ENCODE results near the gene FAM53B.

Gene FAM53B

DNA sequence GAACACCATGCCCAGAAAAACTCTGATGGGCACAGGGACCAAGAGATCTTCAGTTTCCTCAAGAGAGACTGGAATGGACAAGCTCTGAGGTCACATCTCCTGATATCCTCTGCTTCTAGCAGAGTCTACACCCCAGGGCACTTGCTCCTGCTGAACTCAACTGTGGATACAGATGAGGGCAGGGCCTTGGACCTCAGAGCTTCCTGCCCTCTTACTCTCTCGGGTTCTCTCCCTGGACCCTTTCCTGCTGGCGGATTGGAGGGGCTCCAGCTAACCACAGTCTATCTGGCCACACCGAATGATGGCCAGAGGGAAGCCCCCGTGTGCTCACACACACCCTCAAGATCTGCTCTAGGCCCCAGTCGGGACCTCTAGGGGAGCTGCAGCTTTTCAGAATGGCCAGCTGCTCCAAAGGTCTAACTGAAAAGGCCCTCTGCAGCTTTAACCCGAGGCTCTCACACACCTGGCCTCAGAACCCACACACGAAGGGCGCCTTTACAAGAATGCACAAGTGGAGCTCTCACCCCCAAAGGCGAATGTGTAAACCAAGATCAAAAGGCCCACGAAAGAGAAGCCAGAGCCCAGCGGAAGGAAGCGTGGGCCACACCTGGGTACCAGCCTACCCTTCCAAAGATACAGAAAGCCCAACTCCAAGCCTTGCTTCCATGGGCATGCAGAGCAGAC is 65.5 kb downstream of the FAM53B start:
- no peak for DNase-seq (ENCODE audit: low spot score)

DNA sequence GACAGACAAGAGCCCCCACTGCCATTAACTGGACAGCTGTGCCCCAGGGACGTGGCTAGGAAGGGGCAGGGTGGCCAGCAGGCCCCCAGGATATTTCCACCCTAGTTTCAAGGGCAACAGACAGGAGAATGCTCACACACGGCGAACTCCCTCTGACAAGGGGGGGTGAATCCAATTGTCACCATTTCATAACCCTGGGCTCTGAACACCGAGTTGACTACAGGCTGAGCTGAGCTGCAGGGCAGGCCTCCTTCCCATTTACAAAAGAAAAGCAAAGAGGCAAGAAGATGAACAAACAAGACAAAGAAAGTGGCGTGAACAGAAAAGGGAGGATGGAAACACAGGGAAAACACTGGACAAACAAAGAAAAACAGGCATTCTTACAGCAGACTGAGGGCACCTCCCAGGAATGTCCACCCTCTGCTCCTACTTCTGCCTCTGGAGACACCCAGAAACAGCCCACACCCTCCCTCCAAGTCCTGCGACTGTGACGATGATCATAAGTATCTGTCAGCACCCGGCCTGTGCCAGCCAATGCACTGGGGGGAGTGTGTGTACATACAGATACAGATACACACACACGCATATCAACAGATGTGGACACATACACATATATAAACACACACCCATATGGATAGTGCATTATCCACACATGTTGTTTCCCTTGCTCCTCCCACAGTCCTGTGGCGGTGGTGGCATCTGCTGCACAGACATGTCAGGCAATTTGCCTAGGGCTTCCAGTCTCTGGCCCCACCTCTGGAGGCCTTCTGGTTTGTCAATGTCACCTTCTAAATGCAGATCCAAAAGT is 66.2 kb downstream of the FAM53B start:
- DNase-seq (ENCODE audit: low spot score), result no peak

DNA sequence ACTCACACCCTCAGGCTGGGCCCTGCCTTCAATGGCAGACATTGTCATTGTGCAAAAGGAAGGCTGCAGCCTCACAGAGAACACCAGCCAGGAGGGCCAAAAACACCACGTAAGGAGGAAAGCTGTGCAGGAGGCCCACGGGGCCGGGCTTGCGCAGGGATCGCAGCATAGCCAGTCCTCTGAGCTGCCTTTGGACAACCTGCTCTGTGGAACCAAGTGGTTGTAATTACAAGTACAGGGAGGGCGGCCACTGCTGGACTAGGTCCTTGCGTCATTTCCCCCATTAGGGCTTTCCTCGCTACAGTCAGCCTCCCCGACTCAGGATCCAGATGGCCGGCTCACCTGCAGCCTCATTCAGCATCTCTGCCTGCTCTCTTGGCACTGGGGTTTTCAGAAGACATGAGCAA is 66.9 kb downstream of the FAM53B start:
- DNase-seq (ENCODE audit: low spot score), result no peak

DNA sequence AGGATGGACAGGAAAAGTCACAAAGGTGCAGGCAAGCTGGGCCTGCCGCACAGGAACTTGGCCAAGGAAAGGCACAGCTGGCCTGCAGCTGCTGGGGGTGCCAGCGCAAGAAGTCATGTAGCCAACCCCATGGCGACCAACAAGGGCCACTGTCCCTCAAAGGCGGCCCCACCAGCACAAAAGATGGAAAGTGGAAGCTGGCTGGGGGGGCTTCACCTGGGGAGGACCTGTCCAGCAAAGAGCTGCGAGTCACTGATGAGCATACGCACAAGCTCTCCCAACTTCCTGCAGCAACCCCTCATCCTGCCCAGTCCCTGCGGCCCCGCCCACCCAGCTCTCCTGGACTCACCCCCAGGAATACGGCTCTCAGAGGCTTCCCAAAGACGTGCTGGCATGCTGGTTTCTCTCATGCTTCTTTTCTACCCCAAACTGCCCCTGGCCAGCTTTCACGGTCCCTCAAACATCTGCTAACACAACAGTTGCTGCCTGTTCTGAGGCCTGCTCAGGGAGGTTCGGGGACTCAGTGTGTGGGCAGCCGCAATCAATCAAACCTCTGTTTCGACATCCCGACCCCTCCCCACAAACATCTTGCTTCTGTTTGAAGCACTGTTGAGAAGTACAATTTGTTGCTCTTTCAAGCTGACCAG is 67.6 kb downstream of the FAM53B start:
- DNase-seq (ENCODE audit: low spot score), result no peak

DNA sequence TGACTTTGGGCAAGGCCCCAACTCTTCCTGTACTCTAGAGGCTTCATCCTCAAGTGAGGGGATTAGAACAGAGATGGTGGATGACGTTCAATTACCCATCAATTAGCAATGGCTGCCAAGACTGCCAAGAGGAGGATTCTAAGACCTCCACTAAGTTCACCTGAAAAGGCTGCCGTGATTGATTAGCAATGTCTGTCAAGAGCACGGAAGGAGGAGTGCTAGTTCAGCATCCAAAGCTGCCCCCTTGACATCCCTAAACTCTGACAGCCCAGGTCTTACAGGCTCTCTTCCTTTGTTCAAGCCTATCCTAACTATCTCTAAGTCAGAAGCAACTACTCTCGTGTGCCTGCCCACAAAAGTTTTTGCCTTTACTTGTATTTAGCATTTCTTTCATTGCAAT is 68.4 kb downstream of the FAM53B start:
- DNase-seq (ENCODE audit: low spot score), result no peak

DNA sequence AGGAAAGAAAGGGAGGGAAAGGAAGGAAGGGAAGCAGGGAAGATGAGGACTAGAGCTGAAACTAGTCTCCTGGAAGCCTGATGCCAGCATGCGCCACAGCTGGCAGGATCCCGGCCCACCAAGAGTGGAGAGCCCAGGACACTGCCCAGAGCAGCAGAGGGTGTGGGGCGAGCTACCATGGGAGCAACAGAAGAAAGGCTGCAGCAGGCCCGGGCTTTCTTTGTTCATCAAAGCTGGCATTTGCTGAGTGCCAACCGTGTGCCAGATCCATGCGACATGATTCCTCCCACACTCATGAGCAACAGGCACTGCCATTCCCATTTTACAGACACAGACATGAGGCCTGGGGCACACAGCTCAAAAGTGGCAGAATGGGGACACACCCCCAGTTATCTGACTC is 68.9 kb downstream of the FAM53B start:
- DNase-seq (ENCODE audit: low spot score), result no peak

DNA sequence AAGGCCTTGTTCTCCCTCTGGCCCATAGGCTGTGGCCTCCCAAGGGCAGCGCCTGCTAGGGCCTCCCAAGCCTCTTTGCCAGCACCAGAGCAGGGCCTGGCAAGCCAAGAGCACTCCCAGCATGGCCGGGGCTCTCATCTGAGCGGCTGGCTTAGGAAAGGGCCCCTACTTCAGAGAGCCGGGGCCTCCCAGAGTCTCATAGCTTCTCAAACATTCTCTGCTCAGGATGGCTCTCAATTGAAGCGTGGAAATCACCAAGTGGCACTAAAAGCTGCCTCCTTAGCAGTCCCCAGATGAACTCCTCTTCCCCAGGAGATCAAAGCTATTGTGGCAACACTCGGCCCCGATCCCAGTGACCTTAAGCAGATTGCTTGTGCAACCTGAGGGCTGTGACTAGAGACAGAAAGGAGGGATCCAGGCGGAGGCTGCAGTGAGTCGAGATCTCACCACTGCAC is 69.4 kb downstream of the FAM53B start:
- DNase-seq (ENCODE audit: low spot score), result no peak

DNA sequence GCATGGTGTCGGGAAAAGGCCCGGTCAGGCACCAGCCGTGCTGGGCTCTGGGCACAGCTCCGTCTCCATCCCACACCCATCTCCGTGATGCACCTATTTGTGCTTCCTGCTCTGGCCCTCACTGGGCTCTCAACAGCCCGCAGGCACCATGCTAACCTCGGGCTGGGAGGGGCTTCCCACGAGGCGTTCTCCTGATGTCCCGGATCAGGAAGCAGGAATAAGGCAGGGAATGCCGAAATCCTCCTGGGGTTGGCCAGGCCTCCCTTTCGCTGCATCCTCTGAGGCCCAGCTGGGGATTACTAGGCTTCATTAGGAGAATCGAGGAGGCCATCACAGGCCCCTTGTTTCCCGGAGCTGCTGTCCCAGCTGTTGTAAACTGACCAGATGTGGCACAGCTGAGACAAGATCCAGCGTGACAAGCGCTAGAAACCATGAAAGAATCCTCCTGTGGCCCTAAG is 72.0 kb downstream of the FAM53B start:
- DNase-seq (ENCODE audit: low spot score), result peak; percentile 80

DNA sequence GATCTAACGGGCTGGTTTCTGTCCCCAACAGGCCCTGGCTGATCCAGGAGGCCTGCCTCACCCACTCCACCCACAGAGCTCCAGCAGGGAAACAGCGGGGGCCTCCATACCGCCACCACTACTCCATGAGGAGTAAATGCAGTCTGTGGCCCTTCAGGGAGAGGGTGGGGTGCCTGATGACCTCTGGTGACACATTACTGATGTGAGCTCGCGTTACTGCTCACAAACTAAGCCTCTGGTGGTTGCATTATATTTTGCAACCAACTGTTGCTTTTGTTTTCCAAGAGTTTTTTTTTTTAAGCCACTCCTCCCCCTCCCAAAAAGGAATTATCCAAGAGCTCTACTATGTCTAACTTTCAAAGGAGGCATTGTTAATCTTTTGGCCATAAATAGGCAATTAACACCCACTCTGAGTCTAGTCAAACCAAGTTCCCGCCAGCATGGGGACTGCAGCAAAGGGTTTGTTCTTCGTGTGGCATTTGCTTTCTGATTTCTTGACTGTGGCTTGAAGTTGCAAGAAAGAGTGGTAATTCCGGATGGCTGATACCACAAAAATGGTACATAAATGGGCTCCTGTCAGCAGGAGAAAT is 72.6 kb downstream of the FAM53B start:
- DNase-seq (ENCODE audit: low spot score), result peak; percentile 99

DNA sequence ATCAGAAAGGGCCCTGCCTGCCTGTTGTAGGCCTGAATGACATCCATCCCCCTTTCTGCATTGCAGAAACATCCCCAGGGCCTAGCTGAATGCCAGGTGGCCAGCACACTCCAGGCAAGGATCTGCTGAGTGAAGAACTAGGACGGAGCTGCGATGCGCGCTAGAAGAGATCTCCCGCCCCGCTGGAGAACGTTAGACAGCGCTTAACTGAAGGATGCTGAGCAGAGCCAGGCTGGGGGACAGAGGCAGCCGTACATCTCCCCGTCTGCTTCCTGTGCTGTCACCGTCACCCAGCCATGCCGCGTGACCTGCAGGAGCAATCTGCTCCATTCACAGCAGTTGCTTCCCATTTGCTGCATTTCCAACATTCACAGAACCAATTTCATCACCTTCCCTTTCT is 73.3 kb downstream of the FAM53B start:
- DNase-seq (ENCODE audit: low spot score), result no peak

DNA sequence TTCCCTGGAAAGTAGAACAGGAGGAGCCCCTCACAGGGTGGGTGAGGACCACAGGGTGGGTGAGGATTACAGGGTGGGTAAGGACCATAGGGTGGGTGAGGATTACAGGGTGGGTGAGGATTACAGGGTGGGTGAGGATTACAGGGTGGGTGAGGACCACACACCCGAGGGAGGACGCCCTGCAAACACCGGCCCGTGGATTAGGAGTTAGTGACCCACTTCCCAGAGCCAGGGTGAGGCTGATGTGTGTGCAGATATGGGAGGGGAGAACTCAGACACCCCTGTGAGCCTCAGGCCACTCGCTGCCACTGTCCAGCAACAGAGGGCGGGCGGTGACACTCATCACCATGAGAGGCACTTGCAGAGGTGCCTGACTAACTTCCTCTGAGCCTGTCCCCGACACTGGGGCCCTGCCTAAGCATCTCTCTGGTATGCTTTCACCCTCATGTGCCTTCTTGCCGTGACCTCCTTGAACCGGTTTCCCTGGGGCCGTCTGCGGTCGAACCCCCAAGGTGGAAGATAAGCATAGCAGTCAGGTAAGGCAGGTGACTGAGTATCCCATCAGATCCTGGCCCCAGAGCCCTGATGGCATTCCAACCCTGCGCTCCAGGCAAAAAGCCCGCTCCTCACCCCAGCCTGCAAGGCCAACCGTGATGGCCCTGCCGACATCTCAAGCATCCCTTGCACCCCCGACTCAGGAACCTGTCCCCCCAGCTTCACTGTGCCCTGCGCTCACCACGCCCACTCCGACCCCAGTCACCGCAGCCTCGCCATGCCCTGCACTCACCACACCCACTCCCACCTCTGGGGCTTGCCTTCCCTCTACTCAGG is 74.1 kb downstream of the FAM53B start:
- DNase-seq (ENCODE audit: low spot score), result no peak

DNA sequence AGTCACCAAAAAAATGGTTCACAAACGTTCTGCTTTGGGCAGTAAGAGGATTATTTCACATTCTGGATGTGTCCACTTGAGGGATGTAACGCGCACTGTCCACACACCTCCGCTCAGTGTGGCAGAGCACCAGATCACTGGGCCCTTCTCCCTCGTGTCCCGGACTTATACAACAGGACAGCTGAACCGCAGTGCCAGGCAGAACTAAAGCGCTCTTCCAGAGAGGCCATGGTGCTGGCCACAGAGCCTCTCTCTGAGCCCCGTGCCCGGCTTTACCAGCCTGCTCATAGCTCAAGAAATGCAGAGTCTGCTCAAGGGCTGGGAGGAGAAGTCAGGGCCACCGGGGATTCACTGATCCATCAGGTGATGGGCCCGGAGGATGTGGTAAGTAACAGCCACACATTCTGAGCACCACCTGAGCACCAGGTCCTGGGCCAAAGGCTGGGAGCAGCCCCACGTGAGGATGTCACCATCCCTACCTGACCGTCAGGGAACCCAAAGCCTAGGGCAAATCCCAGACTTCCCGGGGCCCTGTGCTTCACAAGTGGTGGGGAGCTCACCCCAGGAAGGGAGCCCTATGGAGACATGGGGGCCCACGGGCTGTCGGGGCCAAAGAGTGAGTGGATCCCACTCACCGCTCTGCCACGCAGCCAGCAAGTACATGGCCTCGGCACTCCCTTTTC is 74.9 kb downstream of the FAM53B start:
- no peak for DNase-seq (ENCODE audit: low spot score)

DNA sequence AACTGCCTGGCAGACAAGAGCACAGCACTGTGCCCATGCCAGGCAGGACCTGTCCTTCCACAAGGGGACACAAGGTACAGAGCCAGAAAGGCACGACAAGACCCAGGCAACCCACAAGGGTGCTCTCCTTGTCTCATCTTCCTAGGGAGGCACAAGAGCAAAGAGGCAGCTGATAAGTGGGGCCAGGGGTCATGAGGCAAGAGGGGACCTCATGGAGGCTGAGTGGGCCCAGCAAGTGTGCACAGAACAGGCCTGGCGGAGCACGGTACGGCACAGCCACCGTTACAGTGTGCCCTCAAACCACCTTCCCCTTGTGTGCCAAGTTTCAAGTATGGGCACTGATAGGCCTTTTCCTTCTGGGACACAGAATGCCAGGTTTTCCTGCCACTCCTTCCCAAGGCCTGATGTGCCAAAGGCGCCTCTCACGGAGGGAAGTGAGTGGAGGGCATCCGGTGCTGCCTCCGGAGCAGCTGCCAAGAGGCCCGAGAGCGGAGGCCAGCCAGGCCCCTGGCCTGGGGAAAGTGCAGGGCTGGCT is 75.6 kb downstream of the FAM53B start:
- DNase-seq (ENCODE audit: low spot score), result no peak

DNA sequence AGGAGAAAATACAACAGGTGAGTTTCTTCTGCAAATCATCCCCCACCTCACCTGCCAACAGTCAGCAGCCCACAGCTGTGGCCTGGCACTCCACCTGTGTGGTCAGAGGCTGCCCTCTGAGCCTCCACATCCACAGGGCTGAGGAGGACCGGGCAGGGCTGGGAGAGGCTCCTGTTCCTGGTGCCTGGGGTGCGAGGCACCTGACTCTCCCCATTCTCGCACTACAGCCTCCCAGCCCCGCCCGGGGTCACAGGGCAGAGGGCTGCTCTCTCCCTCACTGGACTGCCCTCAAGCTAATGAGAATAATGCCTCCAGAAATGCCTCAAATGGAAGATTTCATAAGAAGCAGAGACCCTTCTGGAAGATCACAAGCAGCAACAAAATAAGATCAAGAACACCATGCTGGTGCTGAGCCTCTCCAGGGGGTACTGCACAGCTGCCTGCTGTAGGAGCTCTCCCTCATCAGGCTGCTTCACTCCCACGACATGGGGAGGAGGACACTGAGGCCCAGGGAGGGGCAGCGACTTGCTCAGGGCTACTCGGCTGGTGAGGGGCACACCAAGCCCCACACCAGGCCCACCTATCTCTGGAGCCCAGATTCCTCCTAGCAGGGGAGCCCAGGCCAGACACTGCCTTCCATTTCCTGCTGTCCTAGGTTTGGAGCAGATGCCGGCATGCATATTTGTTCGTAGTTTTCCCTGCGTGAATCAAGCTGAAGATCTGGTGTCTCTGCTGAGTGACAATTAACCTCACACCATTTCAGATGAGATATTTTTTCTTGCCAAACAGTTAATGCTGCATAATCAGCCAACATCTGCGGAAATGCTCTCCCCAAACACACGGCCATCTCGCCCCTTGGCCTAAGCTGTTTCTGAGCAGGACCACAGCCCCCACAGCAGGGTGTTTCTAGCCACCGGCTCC is 76.5 kb downstream of the FAM53B start:
- DNase-seq (ENCODE audit: low spot score), result no peak

DNA sequence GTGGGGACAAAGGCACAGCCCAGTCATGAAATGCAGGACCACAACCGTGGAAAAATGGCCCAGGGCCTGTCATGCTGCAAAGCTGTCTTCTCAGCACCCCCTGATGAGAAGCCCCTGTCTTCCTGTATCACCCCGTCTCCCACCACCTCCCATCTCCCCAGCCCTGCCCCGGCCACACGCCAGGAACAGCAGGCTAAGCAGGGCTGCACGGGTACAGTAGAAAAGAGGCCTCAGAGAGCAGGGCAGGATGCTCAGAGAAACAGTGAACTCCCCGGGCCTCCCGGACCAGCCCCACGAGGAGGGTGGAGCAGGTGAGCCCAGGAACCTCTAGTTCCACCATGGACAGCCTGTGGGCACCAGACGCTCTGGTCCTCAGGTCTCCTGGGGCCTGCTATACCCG is 77.7 kb downstream of the FAM53B start:
- no peak for DNase-seq (ENCODE audit: low spot score)

DNA sequence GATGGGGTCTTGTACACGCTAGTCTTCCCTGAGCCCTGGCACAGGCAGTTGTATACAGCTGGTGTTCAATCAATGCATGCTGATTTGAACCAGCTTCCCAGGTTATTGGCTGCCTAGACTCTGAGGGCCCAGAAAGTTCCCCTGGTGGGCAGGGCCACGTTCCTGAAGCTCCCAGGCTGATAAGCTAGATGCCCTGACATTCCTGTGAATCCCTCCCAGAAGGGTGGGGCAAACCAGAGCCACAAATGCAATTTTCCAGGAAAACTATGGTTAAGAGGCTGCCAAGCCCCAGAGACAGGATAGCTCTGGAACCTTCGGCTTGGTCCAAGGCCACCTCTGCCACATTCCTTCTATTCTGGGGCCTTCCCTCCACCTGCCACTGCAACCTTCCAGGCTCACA is 78.2 kb downstream of the FAM53B start:
- DNase-seq (ENCODE audit: low spot score), result no peak

DNA sequence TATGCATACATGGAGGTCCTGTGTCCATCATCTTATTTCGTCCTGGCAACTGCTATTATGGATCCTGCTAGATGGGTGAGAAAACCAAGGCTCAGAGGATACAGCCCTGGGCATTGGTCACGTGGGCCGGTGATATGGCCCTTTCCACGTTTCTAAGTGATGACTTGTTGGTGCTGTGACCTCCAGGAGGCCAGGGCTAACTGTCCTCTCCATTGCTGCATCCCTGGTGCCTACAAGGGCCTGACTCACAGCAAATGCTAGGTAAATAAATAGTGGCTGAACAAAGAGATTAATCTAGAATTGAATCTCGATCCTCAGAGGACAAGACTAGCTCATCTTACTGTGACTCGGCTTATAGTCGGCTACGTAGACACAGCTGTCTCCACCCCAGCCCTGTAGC is 78.6 kb downstream of the FAM53B start:
- no peak for DNase-seq (ENCODE audit: low spot score)

DNA sequence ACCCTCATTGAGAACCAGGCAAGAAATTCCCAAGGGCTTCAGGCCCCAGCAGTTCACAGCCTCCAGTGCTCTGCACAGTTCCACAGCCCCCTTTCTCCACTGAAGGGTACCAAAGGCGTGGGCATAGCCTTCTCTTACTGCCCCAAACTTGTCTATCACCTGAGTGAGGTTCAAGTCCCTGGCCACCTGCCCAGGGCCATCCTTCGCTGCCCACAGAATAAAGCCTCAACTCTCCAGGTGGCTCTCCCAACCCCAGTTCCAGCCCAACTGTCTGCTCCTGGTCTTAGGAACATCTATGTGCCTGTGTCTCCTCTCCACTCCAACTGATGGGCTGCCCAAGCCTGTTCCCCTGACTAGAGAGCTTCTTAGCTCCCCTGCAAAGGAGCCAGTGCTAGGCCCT is 79.1 kb downstream of the FAM53B start:
- DNase-seq (ENCODE audit: low spot score), result no peak

DNA sequence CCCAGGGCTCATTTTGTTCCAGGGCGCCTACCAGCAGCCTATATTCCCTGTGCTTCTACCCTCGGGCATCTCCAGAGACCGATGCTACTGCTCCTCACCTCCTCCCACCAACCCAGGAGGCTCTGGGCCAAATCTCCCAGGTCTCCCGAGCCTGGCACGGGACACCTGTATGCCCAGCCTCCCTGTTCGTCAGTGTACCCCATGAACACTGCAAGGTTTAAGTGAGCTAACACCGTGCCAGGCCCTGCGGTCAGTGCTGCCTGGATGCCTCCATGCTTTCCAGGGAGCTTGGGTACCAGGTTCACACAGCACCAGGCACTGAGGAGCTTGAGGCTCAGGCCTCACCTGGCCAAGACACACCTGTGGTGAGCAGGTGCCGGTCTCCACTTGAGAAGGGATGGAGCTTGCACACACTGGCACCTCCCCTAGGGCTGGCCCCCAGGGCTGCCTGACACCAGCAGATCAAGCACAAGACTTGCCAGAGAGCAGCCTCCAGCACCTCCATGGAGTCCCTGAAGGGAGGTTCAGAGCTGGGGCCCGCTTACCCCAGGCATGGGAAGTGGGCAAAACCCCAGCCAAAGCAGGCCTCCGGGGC is 80.3 kb downstream of the FAM53B start:
- DNase-seq (ENCODE audit: low spot score), result no peak
